ENCODE data around the gene C11orf97.
"Not testable (repeated sequence)": the region's sequence is repeated elsewhere in the genome, so short reads cannot be mapped to it uniquely, and the experiment has no call there.

Gene C11orf97

DNA sequence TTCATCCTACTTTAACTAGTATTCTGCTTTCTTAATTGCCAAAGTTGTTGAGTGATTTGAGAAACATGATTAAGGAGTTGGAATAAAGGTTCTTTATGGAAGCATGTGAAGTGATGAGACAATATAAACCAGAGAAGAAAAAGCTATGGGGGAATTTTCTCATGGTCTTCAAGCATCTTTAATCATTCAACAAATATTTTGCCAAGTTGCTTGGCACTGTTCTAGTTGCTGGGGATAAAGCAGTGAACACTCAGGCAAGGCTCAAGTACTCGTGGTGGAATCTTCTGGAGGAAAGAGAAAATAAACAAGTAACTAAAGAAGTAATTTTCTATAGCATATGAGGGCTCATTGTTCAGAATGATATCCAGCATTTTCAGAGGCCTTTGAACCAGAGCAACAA lies 45.7 kb downstream of the C11orf97 start:
- DNase-seq (ENCODE audit: low read depth): no peak

DNA sequence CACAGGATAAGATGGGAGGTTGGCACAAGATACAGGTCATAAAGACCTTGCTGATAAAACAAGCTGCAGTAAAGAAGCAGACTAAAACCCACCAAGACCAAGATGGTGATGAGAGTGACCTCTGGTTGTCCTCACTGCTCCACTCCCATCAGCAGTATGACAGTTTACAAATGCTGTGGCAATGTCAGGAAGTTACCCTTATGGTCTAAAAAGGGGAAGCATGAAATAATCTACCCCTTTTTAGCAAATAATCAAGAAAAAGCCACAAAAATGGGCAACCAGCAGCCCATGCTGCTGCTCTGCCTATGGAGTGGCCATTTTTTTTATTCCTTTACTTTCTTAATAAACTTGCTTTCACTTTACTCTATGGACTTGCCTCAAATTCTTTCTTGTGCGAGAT lies 46.2 kb downstream of the C11orf97 start:
- no peak for DNase-seq (ENCODE audit: low read depth)

DNA sequence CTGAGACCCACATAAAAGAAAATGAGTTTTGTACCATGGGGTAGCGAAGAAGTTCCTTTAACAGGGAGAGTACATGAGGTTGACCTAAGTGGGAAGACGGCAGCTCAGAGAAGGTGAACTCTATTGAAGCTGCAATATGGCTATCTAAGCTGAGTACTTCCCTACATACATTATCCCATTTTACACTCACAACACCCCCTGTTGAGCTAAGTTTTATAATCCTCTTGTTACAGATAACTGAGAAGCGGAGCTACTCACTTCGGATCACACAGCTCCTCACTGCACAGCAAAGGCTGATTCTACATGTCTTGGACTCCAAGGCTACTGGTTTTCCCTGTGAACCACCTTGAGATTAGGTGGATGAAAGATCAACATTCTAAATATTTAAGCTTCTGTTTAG lies 46.7 kb downstream of the C11orf97 start:
- DNase-seq (ENCODE audit: low read depth): no peak

DNA sequence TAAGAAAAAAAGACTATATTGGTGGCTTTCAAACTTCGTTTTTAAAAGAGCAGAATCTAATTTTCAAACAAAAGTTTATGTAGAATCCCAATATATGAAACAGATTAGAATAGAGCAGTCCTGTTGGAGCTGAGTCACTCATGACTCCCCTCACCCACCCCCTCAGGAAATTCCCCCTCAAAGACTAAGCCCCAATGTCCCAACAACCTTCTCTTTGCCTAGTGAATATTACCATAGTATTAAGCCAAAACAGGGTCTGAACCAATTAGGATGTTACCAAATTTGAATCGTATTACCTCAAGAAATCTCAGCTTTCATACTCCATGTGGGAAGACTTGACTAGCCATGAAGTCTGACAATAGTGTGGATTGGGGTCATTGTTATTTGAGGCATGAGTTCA lies 47.1 kb downstream of the C11orf97 start:
- DNase-seq (ENCODE audit: low read depth): no peak

DNA sequence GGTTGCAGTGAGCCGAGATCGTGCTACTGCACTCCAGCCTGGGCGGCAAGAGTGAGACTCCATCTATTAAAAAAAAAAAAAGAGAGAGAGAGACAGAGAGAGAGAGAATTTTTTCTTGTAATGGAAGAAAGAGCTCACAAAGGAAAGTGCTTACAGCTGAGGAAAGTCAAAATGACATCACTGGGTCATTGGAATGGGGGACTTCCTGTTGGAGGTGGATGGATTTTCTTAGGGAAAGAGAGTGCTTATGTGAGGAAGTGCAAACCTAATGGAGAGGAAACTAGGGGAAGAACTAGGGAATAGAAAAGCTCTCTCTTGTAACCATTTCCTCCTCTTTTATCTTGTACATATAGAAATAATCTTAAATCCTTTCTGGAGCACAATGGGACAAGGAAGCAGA lies 48.6 kb downstream of the C11orf97 start:
- DNase-seq (ENCODE audit: low read depth): no peak

DNA sequence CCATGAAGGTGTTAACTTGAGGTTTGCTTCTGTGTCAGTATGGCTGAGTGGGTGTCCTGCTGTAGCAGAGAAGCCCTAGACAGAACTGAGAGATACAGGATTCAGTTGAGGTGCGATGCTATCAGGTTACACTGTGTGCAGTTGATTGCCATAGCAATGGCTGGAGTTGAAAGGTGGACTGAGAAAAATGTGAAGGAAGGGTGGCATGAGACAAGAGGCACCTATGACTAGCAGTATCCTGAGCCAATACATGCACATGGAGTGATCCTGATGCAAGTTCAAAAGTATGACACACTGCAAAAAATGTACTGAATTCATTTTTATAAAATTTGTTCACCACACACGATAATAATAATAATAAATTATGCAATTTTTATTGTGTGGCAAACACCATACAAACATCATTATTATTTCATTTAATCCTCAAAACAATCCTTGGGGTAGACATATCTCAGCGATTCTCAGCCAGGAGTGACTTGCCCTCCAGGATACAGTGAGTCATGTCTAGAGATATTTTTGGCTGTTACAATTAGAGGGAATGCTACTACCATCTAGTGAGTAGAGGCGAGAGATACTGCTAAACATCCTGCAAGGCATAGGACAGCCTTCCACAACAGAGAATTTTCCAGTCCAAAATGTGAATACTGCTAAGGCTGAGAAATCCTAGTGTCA lies 51.1 kb downstream of the C11orf97 start:
- DNase-seq (ENCODE audit: low read depth): peak; percentile 44

DNA sequence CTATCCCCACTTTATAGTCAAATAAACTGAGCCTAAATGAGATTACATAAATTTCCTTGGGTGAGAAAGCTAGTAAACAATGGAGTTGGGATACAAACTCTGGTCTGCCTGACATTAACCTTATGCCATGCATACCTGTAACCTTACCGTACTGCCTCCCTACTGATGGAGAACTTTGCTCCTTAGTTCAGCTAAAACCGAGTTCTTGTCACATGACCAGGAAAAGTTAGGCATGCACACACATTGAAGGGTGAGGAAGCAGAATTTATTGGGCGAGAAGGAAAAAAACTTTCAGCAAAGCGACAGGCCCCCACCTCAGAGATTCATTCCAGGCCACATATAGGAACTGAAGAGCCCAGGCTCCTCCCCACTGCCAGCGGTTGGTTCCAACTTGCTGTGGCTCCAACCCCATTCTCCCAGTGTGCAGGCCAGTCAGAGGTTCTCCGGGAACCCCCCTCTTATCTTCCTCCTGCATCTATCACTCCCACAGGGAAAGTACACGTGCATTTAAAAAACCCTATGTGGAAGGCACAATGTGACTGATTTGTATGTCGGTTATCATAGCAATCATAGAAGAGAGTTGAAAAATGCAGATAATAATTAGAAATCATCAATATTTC lies 51.7 kb downstream of the C11orf97 start:
- DNase-seq (ENCODE audit: low read depth): no peak

DNA sequence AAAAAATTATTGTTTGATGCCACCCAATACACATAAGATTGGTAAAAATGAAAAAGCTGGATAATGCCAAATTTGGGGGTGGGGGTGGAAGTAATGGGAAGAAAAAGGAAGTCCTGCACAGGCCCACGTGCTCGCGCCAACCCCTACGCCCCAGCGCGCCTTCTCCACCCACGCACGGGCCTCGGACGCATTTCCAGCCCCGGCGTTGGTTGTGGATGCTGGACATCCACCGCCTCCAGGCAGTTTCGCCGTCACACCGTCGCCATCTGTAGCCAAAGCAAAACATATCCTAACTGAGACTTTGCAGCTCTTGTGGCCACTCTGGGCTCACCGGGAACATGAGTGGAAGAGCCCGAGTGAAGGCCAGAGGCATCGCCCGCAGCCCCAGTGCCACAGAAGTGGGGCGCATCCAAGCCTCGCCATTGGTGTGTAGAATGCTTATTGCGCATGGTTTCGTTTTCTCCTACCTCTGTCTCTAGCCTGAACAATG lies 55.0 kb downstream of the C11orf97 start, which contains the start of gene PIWIL4:
Gene PIWIL4 (plus strand): TSS at position 188 of the 490 bp plus-strand sequence. CDS start 151 bp downstream, at position 339.
- DNase-seq (ENCODE audit: low read depth): no peak

DNA sequence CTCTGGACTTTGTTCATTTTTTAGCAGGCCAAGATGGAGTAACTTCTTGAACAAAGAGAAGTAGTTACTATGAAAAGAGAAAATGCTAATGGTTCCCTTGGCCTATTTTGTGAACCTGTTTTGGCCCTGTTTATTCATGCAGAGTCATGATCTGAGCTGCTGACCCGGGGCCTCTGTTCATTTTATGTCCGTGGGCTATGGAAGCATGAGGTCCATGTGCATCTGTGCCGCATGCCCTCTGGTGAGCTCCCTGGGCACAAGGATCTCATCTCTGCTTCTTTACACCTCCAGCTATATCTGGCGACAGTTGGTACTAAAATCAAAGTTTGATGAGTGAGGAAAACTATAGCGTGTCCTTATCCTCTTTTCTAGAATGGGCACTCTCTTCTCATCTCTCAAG lies 55.9 kb downstream of the C11orf97 start:
- DNase-seq (ENCODE audit: low read depth): no peak

DNA sequence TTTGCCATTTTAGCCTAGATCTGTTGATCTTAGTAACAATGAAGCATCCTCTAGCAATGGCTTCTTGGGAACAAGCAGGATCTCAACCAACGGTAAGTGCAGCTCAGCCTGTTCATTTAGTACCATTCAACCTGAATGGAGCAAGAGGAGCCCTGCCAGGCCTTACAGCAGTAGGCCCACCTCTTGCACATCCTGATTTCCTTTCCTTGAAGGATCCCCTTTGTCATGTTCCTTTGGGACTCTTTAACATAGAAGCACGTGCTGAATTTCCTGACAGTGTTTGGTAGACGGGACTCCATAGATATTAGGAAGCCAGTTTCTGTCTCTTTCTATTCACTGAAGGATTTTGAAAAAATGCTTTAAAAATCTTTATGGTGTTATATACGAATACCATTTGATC lies 56.5 kb downstream of the C11orf97 start:
- DNase-seq (ENCODE audit: low read depth): no peak

DNA sequence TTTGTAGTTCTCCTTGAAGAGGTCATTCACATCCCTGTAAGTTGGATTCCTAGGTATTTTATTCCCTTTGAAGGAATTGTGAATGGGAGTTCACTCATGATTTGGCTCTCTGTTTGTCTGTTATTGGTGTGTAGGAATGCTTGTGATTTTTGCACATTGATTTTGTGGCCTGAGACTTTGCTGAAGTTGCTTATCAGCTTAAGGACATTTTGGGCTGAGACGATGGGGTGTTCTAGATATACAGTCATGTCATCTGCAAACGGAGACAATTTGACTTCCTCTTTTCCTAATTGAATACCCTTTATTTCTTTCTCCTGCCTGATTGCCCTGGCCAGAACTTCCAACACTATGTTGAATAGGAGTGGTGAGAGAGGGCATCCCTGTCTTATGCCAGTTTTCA lies 60.7 kb downstream of the C11orf97 start:
- not testable (repeated sequence) for DNase-seq (ENCODE audit: low read depth)

DNA sequence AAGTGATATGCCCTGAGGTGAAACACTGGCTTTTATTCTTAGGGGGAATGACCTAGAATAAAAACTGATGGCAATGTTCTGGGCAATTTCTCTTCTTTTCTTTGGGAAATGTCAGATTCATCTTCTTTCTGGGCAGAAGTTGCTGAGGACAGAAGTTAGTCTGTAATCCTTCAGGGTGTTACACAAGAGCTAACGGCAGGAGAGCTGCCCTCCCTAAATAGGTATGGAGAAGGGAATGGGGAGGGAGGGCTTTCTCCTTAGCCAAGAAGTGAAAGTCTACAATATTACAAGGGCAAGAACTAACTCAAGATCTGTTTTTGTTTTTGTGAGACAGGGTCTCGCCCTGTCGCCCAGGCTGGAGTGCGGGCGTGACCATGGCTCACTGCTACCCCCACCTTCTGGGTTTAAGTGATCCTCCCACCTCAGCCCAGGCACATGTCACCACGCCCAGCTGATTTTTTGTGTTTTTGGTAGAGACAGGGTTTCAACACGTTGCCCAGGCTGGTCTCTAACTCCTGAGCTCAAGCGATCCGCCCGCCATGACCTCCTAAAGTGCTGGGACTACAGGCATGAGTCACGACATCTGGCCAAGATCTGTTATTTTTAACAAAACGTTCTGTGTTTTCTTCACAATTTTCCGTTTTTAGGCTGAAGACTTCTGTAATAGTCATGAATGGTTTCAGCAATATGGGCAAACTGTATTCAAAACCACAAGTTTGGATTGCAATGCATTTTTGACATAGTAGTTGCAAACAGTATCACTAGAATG lies 62.1 kb downstream of the C11orf97 start:
- DNase-seq (ENCODE audit: low read depth): peak; percentile 80

DNA sequence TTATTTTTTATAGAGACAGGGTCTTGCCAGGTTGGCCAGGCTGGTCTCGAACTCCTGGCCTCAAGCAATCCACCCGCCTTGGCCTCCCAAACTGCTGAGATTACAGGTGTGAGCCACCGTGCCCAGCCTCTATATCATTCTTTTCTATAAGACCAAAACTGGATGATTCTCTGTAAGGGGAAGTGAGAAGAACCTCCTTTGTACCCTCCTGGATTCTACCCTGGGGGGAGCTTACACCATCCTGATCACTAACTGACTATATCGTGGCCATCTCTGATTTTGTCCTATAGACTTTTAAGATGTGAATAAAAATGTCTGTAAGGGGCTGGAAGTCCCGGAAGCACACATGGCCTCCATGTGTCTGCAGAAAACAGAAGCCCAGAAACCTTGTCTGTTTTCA lies 64.0 kb downstream of the C11orf97 start:
- no peak for DNase-seq (ENCODE audit: low read depth)

DNA sequence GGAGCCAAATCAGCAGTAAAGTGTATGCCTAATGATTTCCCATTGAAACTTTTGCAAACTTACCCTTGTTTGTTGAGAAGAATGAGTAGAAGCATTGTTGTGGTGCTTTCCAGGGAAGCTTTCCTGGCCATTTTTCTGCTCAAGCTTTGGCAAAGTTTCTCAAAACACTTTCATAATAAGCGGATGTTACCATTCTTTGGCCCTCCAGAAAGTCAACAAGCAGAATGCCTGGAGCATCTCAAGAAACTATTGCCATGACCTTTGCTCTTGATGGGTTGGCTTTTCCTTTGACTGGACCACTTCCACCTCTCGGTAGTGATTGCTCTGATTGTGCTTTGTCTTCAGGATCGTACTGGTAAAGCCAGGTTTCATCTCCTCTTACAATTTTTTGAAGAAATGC lies 65.6 kb downstream of the C11orf97 start:
- DNase-seq (ENCODE audit: low read depth): no peak
